Measurements from ENCODE around the gene SCAPER.
A peak's percentile ranks its signal among the peaks of the same experiment; 100 is the strongest.
"Not testable (repeated sequence)": the region's sequence is repeated elsewhere in the genome, so short reads cannot be mapped to it uniquely, and the experiment has no call there.

Gene SCAPER

GRCh38 chr15:76321602-76322001 is 583.5 kb downstream of the SCAPER start:
- DNase-seq (ENCODE audit: low read depth in 2 of 2): no peak

- no peak for DNase-seq (ENCODE audit: low read depth in 2 of 2)
Measured at GRCh38 chr15:76321171-76321570, 584.0 kb downstream of the SCAPER start.

GRCh38 chr15:76320012-76320411 is 585.1 kb downstream of the SCAPER start:
- DNase-seq (ENCODE audit: low read depth in 2 of 2): no peak

- no peak for DNase-seq (ENCODE audit: low read depth in 2 of 2)
Measured at GRCh38 chr15:76313731-76314130, 591.4 kb downstream of the SCAPER start.

- not testable (repeated sequence) for DNase-seq (ENCODE audit: low read depth in 2 of 2)
Measured at GRCh38 chr15:76313175-76313567, 592.0 kb downstream of the SCAPER start.

- no peak for DNase-seq (ENCODE audit: low read depth in 2 of 2)
Measured at GRCh38 chr15:76312540-76313174, 592.5 kb downstream of the SCAPER start.

- DNase-seq (ENCODE audit: low read depth in 2 of 2): peak; percentile 74 to 82
Measured at GRCh38 chr15:76311100-76311953, 593.8 kb downstream of the SCAPER start, which contains the start of gene ETFA. TSS of gene ETFA (minus strand) at chr15:76311469. CDS start at chr15:76311388, 81 bp downstream.

- DNase-seq (ENCODE audit: low read depth in 2 of 2): no peak
Measured at GRCh38 chr15:76310475-76311099, 594.6 kb downstream of the SCAPER start.

- no peak for DNase-seq (ENCODE audit: low read depth in 2 of 2)
Measured at GRCh38 chr15:76309601-76310330, 595.4 kb downstream of the SCAPER start.

GRCh38 chr15:76303909-76304308 is 601.2 kb downstream of the SCAPER start:
- no peak for DNase-seq (ENCODE audit: low read depth in 2 of 2)

GRCh38 chr15:76299786-76300185 is 605.4 kb downstream of the SCAPER start:
- no peak for DNase-seq (ENCODE audit: low read depth in 2 of 2)

GRCh38 chr15:76298986-76299385 is 606.2 kb downstream of the SCAPER start:
- no peak for DNase-seq (ENCODE audit: low read depth in 2 of 2)

- not testable (repeated sequence) for DNase-seq (ENCODE audit: low read depth in 2 of 2)
Measured at GRCh38 chr15:76297951-76298350, 607.2 kb downstream of the SCAPER start.

All from activated CD8-positive, alpha-beta memory T cell treated with anti-CD3 and anti-CD28 coated beads for 4 hours (primary cell).